B cell (primary cell): ENCODE measurements around the gene CSNK1G3. TPM values are rescaled to one million over a fixed set of nuclear protein-coding genes. Genes with fewer than 3 reads are reported as not detected.

Source experiments
- ATAC-seq: fragments of 200-7000 bp; cut with Tn5 transposase; one replicate; pipeline ENCODE4 v1.10.0; 2021; ENCODE audit warnings: low read depth, mild to moderate bottlenecking, moderate number of reproducible peaks, moderate library complexity
- CTCF ChIA-PET: fragments of 350-600 bp; sonication (Branson Sonifier 250); formaldehyde crosslinking; loops from one replicate; lab custom pipeline; 2021; ENCODE audit warnings: antibody characterized with exemption, inconsistent platforms; lab: Charles Lee
- POLR2A ChIA-PET: fragments of 350-600 bp; sonication (Branson Sonifier 250); formaldehyde crosslinking; loops from one replicate; lab custom pipeline; 2021; ENCODE audit warnings: antibody characterized with exemption; lab: Charles Lee
- DNase-seq: peaks from one replicate; pipeline ENCODE4 v3.0.0; 2013
- H2AFZ ChIP-seq: 2 replicates; pipeline ENCODE4 v1.6.1; 2012; ENCODE audit warnings: mild to moderate bottlenecking, low read depth, low read length; ENCODE audit not compliant: insufficient read depth, poor library complexity, severe bottlenecking
- H3K27ac ChIP-seq, 2 donors: 1 replicate in 1 of 2; 2 replicates in 1 of 2; pipeline ENCODE4 v1.5.1; 2012 to 2013; ENCODE audit warnings: low read length in 2 of 2, mild to moderate bottlenecking in 2 of 2, moderate library complexity in 1 of 2
- H3K27me3 ChIP-seq, 4 experiments: fragments of 200-600 bp in 1 of 4; sonication (generic) in 1 of 4; replicated peaks in 1 of 4; 1 replicate in 2 of 4; 2 replicates in 2 of 4; pipeline versions ENCODE4 v1.6.1 to v1.7.0; 2013 to 2016; ENCODE audit warnings: low read length in 3 of 4, mild to moderate bottlenecking in 2 of 4, mixed read lengths in 1 of 4, moderate library complexity in 1 of 4; ENCODE audit not compliant: insufficient read depth in 4 of 4, control insufficient read depth in 3 of 4; ENCODE audit errors: control extremely low read depth in 1 of 4
- H3K36me3 ChIP-seq, 2 experiments: replicated peaks in 1 of 2; 1 replicate in 1 of 2; 2 replicates in 1 of 2; pipeline versions ENCODE4 v1.6.1 to v1.7.1; 2013; ENCODE audit warnings: low read length in 1 of 2; ENCODE audit not compliant: insufficient read depth in 2 of 2, control insufficient read depth in 1 of 2; ENCODE audit errors: control extremely low read depth in 1 of 2, extremely low read depth in 1 of 2
- H3K4me1 ChIP-seq, 2 donors: fragments of 200-600 bp in 1 of 2; sonication (generic) in 1 of 2; 1 replicate in 1 of 2; 2 replicates in 1 of 2; pipeline versions ENCODE4 v1.5.1 to v1.6.1; 2013 to 2017; ENCODE audit warnings: low read length in 2 of 2; ENCODE audit not compliant: control insufficient read depth in 2 of 2, insufficient read depth in 2 of 2
- H3K4me2 ChIP-seq: replicated peaks from 2 replicates; pipeline ENCODE3; 2012; ENCODE audit warnings: mild to moderate bottlenecking, low read depth, low read length; ENCODE audit not compliant: poor library complexity, severe bottlenecking
- H3K4me3 ChIP-seq, 5 experiments: fragments of 200-600 bp in 1 of 5; sonication (generic) in 1 of 5; 1 replicate in 3 of 5; 2 replicates in 2 of 5; pipeline versions ENCODE4 v1.5.1 to v1.7.0; 2011 to 2016; ENCODE audit warnings: low read length in 4 of 5, mild to moderate bottlenecking in 4 of 5, low read depth in 2 of 5, control low read depth in 1 of 5, moderate library complexity in 1 of 5; ENCODE audit not compliant: insufficient read depth in 1 of 5; ENCODE audit errors: control extremely low read depth in 1 of 5, extremely low read depth in 1 of 5
- H3K79me2 ChIP-seq: fragments of 200-600 bp; sonication (generic); one replicate; pipeline ENCODE4 v1.6.0; 2016; ENCODE audit warnings: low read length; ENCODE audit not compliant: control insufficient read depth, insufficient read depth
- H3K9ac ChIP-seq: fragments of 200-600 bp; sonication (generic); 2 replicates; pipeline ENCODE4 v1.6.1; 2017; ENCODE audit warnings: mild to moderate bottlenecking, low read length, moderate library complexity
- H3K9me3 ChIP-seq, 3 donors: one replicate each; pipeline versions ENCODE4 v1.6.1 to v1.7.1; 2013; ENCODE audit warnings: low read length in 2 of 3; ENCODE audit not compliant: control insufficient read depth in 2 of 3, insufficient read depth in 1 of 3; ENCODE audit errors: control extremely low read depth in 1 of 3
- H4K20me1 ChIP-seq: 2 replicates; pipeline ENCODE4 v1.6.0; 2012; ENCODE audit warnings: mild to moderate bottlenecking, low read length; ENCODE audit not compliant: insufficient read depth, control insufficient read depth, poor library complexity, severe bottlenecking
- H3K27ac Mint-ChIP-seq: one replicate; pipeline ENCODE4 v1.8.0; 2021; ENCODE audit warnings: mixed read lengths
- H3K27me3 Mint-ChIP-seq: one replicate; pipeline ENCODE4 v1.8.0; 2021; ENCODE audit warnings: mixed read lengths
- H3K4me1 Mint-ChIP-seq: one replicate; pipeline ENCODE4 v1.8.0; 2021; ENCODE audit warnings: mixed read lengths
- H3K4me3 Mint-ChIP-seq: one replicate; pipeline ENCODE4 v1.8.0; 2021; ENCODE audit warnings: mixed read lengths
- H3K9me3 Mint-ChIP-seq: one replicate; pipeline ENCODE4 v1.8.0; 2022; ENCODE audit warnings: mixed read lengths; ENCODE audit not compliant: insufficient read depth
- CTCF ChIP-seq: fragments of 200-600 bp; IDR thresholded peaks from one replicate; pipeline ENCODE4 v1.8.0; 2022; ENCODE audit warnings: antibody characterized with exemption, mild to moderate bottlenecking
- EZH2 ChIP-seq: IDR thresholded peaks from 2 replicates; pipeline ENCODE4 v1.6.1; 2012; ENCODE audit warnings: borderline replicate concordance, low read depth, mild to moderate bottlenecking, moderate library complexity, low read length; ENCODE audit not compliant: insufficient read depth, poor library complexity, severe bottlenecking
- WGBS: methylation state at CpG from one replicate; pipeline ENCODE4 v1.1.5; 2013; ENCODE audit warnings: missing lambda C conversion rate; ENCODE audit not compliant: insufficient coverage; 5-methylcytosine and 5-hydroxymethylcytosine counted together
- intact Hi-C: fragments of 100-400 bp; cut with micrococcal nuclease; formaldehyde crosslinking; loops from one replicate; pipeline ENCODE4 v1.10.0; 2022
- polyA plus RNA-seq: library from polyadenylated mRNA; depleted of rRNA; stranded (reverse); fragments of >200 nt; gene quantifications from 2 replicates; pipeline ENCODE4 v1.2.3, GENCODE V29; 2012
- total RNA-seq, 2 donors: library from RNA; stranded (reverse); fragments of 120-200 nt in 1 of 2; gene quantifications; 1 replicate in 1 of 2; 2 replicates in 1 of 2; pipeline versions ENCODE4 v1.2.3 to v1.2.4, GENCODE V29; 2013 to 2022

The CSNK1G3 gene
- total and polyA plus RNA-seq, 2 donors (not counting 1 experiment from before 2014, with no cell fraction given): 20.8 to 140 TPM

GRCh38 chr5:123579410-123579809, 67.4 kb downstream of the CSNK1G3 start:
- Histone ChIP-seq H3K9me3 (peaks cover 0 to 4% (median 2%) of the 10 kb centered on the region in 3 donors), H3K27me3 (no peaks in the 10 kb centered on the region), H2AFZ (no peak overlapping the region), H4K20me1 (peaks cover 4% of the 10 kb centered on the region), H3K79me2 (no peaks in the 10 kb centered on the region), H3K4me3 (no peak overlapping the region), H3K9ac (no peak overlapping the region), H3K4me1 (no peaks in the 10 kb centered on the region), H3K36me3 (peaks cover 10 to 28% of the 10 kb centered on the region in 2 experiments), H3K27ac (no peak overlapping the region), H3K4me2 (no peak overlapping the region)
- no CpG with 5 or more reads among the region's 3 CpGs for WGBS
- CTCF ChIA-PET: interaction anchor here (0.7 kb wide), 1 partner anchor 684 kb away, joined by 3 read pairs; no protein-coding TSS in a partner anchor
- Mint-ChIP-seq H3K4me3 (no peak overlapping the region), H3K4me1 (peaks cover 2% of the 10 kb centered on the region), H3K27me3 (no peaks in the 10 kb centered on the region), H3K9me3 (no peaks in the 10 kb centered on the region), H3K27ac (no peak overlapping the region)
- POLR2A ChIA-PET: no interaction called here
- intact Hi-C loops: no loop called here
- ATAC-seq: no peak
- DNase-seq: no peak
- TF ChIP-seq CTCF (no peak), EZH2 (no peak)

GRCh38 chr5:123582550-123583285, 70.7 kb downstream of the CSNK1G3 start:
- no peaks in the 10 kb centered on the region for H3K27me3 ChIP-seq
- no peak overlapping the region for H3K27ac Mint-ChIP-seq
- 100% methylated on average over 1 of the region's 4 CpGs for WGBS
- H3K36me3 ChIP-seq: peaks cover 3 to 15% of the 10 kb centered on the region in 2 experiments
- H3K4me1 Mint-ChIP-seq: peaks cover 2% of the 10 kb centered on the region
- intact Hi-C loops: loop anchor here (5.0 kb wide), 1 partner anchor 55 kb away; no protein-coding TSS in a partner anchor
- no peaks in the 10 kb centered on the region for H3K4me1 ChIP-seq
- no peak overlapping the region for H2AFZ ChIP-seq
- H3K9me3 ChIP-seq: peaks cover 0 to 4% (median 2%) of the 10 kb centered on the region in 3 donors
- ChIA-PET CTCF (interaction anchor here (1.1 kb wide), 1 partner anchor 28 kb away, joined by 4 read pairs; no protein-coding TSS in a partner anchor), POLR2A (interaction anchor here (0.7 kb wide), 2 partner anchors 159 to 711 kb away, joined by 3 to 5 read pairs; partner anchors contain the start of gene CEP120)
- H3K4me3 Mint-ChIP-seq: no peak overlapping the region
- no peak for TF ChIP-seq CTCF
- no peak for TF ChIP-seq EZH2
- no peaks in the 10 kb centered on the region for H3K27me3 Mint-ChIP-seq
- no peak overlapping the region for H3K4me3 ChIP-seq
- no peaks in the 10 kb centered on the region for H4K20me1 ChIP-seq
- ATAC-seq (no peak), DNase-seq (no peak)
- H3K27ac ChIP-seq: no peak overlapping the region
- H3K79me2 ChIP-seq: no peaks in the 10 kb centered on the region
- H3K9me3 Mint-ChIP-seq: no peaks in the 10 kb centered on the region
- H3K9ac ChIP-seq: no peak overlapping the region
- H3K4me2 ChIP-seq: no peak overlapping the region
